Ishikawa (cell line): ENCODE data around the gene RSPH9.

ENCODE experiments used
- CEBPB ChIP-seq: IDR thresholded peaks from 2 replicates; pipeline ENCODE4 v1.6.1; 2012
- CREB1 ChIP-seq: IDR thresholded peaks from 2 replicates; pipeline ENCODE4 v1.6.1; 2012; ENCODE audit warnings: low read depth
- EGR1 ChIP-seq: IDR thresholded peaks from 2 replicates; pipeline ENCODE4 v1.6.1; 2012
- EP300 ChIP-seq: IDR thresholded peaks from 2 replicates; pipeline ENCODE4 v1.6.1; 2012; ENCODE audit warnings: borderline replicate concordance
- FOXM1 ChIP-seq: IDR thresholded peaks from 2 replicates; pipeline ENCODE4 v1.6.1; 2012; ENCODE audit warnings: low read depth, borderline replicate concordance
- MAX ChIP-seq: IDR thresholded peaks from 2 replicates; pipeline ENCODE4 v1.6.1; 2012
- NFIC ChIP-seq: IDR thresholded peaks from 2 replicates; pipeline ENCODE4 v1.6.1; 2012
- REST ChIP-seq: IDR thresholded peaks from 2 replicates; pipeline ENCODE4 v1.6.1; 2012; ENCODE audit warnings: low read depth, mild to moderate bottlenecking
- TAF1 ChIP-seq: IDR thresholded peaks from 2 replicates; pipeline ENCODE4 v1.6.1; 2012; ENCODE audit warnings: low read depth, mild to moderate bottlenecking
- TCF12 ChIP-seq: IDR thresholded peaks from 2 replicates; pipeline ENCODE4 v1.6.1; 2012; ENCODE audit warnings: low read depth
- USF1 ChIP-seq: IDR thresholded peaks from 2 replicates; pipeline ENCODE4 v1.6.1; 2012
- YY1 ChIP-seq: IDR thresholded peaks from 2 replicates; pipeline ENCODE4 v1.6.1; 2012; ENCODE audit warnings: low read depth
- ZBTB7A ChIP-seq: IDR thresholded peaks from 2 replicates; pipeline ENCODE4 v1.6.1; 2012; ENCODE audit warnings: low read depth

- no peak for TF ChIP-seq CREB1
- no peak for TF ChIP-seq CEBPB
- TF ChIP-seq NFIC, result no peak
- no peak for TF ChIP-seq REST
- TF ChIP-seq MAX, result no peak
- TF ChIP-seq YY1, result no peak
- no peak for TF ChIP-seq TCF12
- no peak for TF ChIP-seq USF1
- no peak for TF ChIP-seq ZBTB7A
- TF ChIP-seq EGR1, result no peak
- TF ChIP-seq TAF1, result no peak
- no peak for TF ChIP-seq EP300
- TF ChIP-seq FOXM1, result no peak
Observed at GRCh38 chr6:43648248-43648647, 3.4 kb downstream of the RSPH9 start.
